Measurements from ENCODE around the gene CLEC16A.

CLEC16A gene

DNA sequence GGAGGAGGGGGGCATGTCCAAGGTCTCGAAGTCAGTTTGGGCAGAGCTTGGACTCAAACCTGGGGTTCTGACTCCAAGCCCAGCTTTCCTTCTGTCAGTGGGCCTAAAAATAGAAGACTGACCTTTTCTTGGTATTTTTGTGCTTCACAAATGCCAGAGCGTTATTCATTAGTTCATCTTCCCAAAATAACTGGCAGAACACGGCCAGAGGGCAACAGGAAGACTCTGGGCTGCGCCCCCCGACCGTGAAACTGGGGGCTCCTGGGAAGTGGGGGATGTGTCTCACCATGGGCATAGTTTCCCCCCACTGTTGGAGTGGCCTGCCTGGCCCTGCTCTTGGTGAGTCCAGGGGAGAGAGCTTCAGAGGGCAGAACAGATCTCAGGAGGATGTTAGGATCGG, 217.6 kb downstream of the CLEC16A start:
- TF ChIP-seq POLR2A (IDR thresholded peaks at IDR 0.05; ENCODE audit: low read depth, low read length) = no peak
- DNase-seq (ENCODE audit: insufficient read length, low spot score) (no peak), FAIRE-seq (no peak)

DNA sequence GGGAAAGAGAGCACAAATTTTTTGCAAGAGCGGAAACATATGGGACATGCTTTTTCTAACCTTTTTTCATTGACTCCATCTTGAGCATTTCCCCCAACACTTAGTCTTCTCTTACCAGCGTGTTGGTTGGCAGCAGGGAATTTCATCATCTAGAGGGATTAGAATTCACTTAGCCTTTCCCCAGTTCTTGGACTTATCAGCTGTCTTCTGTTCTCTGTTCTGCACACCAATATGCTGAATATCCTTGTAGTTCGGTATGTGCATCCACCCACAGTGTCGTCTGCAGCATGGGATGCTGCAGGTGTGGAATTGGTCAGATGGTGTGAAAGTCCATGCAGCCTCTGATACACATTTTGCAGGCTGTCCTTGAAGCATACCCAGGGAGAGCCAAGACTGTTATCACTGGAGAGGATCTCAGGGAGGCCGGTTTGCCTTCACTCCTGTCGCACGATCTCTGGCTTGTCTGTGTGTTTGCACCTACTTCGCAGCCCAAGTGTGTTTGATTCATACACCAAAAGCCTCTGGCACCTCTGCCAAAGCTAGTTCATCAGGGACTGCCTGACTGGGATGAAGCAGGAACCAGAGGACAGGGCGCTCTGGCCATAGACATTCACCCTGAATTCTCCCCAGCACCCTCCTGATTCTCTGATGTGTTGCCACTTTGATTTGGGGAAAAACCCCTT, 218.4 kb downstream of the CLEC16A start:
- FAIRE-seq (no peak), DNase-seq (ENCODE audit: insufficient read length, low spot score) (no peak)
- TF ChIP-seq POLR2A (IDR thresholded peaks at IDR 0.05; ENCODE audit: low read depth, low read length) = no peak

- no peak for TF ChIP-seq POLR2A (IDR thresholded peaks at IDR 0.05; ENCODE audit: low read depth, low read length)
- FAIRE-seq (no peak), DNase-seq (ENCODE audit: insufficient read length, low spot score) (no peak)
Measured at GRCh38 chr16:11163761-11164261, 219.4 kb downstream of the CLEC16A start.

DNA sequence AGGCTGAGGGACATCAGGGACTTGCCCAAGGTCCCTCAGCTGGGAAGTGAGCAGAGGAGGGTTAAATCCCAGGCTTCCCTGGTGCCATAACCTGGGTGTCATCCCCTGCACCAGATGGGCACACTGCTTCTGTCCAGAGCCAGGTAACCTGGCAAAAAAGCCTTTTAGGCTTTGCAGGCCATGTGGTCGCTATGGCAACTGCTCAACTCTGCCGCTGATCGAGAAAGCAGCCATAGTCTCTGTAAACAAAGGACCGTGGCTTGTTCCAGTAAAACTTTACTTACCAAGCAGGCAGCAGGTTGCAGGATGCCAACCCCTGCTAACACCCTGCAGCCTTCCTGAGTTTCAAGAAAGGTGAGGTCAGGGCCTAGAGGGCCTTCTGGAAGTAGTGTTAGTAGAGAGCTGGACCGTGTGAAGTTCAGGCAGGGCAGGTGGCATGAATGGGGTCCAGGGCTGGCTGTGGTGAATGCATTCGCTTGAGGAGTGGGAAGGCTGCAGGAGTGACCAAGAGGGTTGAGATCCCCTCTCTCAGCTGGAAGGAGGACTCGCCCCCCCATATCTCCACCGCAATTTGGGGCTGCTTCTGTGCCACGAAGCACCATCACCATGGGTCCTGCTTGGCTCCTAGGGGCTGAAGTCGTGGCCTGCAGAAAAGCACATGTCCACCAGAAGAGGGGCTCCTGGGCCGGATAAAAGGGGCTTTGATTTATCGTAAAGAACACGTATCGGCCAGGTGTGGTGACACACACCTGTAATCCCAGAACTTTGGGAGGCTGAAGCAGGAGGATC, 220.3 kb downstream of the CLEC16A start:
- TF ChIP-seq POLR2A (IDR thresholded peaks at IDR 0.05; ENCODE audit: low read depth, low read length) = no peak
- FAIRE-seq (no peak), DNase-seq (ENCODE audit: insufficient read length, low spot score) (no peak)

DNA sequence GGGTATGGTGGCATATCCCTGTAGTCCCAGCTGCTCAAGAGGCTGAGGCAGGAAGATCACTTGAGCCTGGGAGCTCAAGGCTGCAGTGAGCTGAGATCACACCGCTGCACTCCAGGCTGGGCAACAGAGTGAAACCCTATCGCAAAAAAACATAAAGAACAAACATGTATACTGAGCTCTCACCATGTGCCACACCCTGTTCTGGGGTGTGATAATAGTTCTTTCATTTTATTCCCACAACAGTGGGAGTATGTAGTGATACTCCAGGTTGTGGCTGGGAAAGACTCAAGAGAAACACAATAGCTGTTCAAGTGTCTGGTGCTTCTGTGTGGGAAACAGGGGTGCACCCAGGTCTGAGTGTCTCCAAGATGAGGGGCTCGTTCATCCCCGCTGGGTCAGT, 221.0 kb downstream of the CLEC16A start:
- FAIRE-seq (no peak), DNase-seq (ENCODE audit: insufficient read length, low spot score) (no peak)
- TF ChIP-seq POLR2A (IDR thresholded peaks at IDR 0.05; ENCODE audit: low read depth, low read length) = no peak

GRCh38 chr16:11165894-11166665, 221.7 kb downstream of the CLEC16A start:
- FAIRE-seq = no peak
- no peak for TF ChIP-seq POLR2A (IDR thresholded peaks at IDR 0.05; ENCODE audit: low read depth, low read length)
- no peak for DNase-seq (ENCODE audit: insufficient read length, low spot score)

DNA sequence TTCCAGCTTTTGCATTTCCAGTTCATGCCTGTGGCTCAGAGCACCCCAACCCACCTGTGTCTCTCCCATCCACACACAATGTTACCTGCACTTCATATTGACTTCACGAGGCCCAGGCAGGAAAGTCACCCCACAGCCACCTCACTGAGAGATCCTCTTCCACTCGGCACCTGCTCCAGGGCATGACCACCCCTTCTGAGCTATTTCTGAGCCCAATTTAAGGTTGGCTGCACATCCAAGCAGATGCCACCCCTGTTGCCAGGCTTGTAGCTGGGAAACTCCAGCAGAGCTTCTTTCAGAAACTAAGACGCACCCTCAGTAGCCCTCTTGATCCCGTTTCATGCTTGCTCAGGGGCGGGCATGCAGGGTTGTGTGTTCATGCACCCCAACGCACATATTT, 223.2 kb downstream of the CLEC16A start:
- no peak for TF ChIP-seq POLR2A (IDR thresholded peaks at IDR 0.05; ENCODE audit: low read depth, low read length)

DNA sequence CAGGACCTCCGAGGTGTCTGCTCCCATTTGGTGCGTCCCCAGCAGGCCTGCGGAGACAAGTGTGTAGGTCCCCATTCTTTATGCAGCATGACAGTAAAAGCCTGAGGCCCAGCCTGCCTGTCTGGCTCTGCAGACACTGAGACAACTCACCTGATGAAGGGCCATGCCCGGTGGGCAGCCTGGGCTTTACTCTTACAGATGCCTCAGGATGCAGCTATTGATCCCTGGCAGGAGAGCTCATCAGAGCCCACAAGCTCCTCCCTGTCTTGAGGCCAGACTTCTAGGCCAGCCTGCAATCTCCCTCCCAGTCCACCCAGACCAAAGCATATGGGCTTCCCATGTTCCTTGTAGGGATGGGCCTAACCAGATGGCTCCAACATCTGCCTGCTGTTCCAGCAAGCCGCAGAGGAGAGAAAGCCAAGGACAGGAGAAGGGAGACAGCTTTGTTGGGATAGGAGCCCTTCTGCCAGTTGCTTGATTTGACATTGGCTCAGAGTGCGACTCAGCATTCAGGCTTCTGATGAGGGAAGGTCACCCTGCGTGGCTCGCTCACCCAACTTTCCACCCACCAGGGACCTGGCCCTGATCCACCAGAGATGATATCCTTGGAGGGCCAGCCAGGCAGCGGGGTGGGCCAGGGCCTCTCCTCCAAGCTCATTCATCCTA, 224.2 kb downstream of the CLEC16A start:
- no peak for DNase-seq (ENCODE audit: insufficient read length, low spot score)

More for the DNA sequence above, 223.2 kb downstream of the CLEC16A start:
- DNase-seq (ENCODE audit: insufficient read length, low spot score) = no peak
- FAIRE-seq = no peak

DNA sequence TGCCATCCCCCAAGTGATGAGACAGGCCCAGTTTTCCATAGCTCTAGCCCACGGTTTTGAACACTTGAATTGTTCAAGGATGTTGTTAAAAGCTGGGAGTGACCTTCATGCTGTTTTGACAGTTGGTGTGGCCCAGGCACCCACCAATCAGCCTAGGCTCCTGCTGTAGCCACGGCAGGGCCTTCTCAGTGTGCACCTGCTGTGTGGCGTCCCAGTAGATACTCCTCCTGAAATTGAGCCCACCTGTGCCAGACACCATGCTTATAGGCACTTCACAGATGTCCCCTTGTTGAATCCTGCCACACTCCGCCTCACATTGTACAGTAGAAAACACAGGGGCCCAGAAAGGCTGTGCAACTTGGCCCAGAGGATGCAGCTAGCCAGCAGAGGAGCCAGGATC, 225.3 kb downstream of the CLEC16A start:
- TF ChIP-seq POLR2A (IDR thresholded peaks at IDR 0.05; ENCODE audit: low read depth, low read length) = no peak
- DNase-seq (ENCODE audit: insufficient read length, low spot score) = no peak
- no peak for FAIRE-seq

More for the DNA sequence above, 224.2 kb downstream of the CLEC16A start:
- TF ChIP-seq POLR2A (IDR thresholded peaks at IDR 0.05; ENCODE audit: low read depth, low read length) = no peak
- no peak for FAIRE-seq

DNA sequence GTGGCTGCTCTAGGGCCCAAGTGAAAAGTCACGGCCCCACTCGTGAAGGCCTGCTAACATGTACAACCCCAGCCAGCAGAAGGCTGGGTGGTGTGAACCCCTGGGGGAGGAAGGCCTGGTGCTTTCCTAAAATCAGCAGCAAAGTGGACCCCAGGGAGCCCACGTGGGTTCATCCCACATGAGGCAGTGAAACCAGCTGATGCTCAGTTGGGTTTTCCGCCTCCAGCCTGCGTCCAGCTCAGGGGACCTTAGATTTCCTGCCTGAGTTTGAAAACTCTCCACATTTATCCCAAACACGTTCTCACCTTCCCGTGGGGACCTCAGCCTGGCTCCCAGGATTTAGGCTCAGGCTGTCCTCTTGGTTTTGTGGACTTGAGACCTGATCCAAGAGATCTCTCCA, 225.8 kb downstream of the CLEC16A start:
- no peak for FAIRE-seq
- no peak for DNase-seq (ENCODE audit: insufficient read length, low spot score)
- TF ChIP-seq POLR2A (IDR thresholded peaks at IDR 0.05; ENCODE audit: low read depth, low read length) = no peak

GRCh38 chr16:11170696-11171447, 226.5 kb downstream of the CLEC16A start:
- no peak for FAIRE-seq
- no peak for TF ChIP-seq POLR2A (IDR thresholded peaks at IDR 0.05; ENCODE audit: low read depth, low read length)

DNA sequence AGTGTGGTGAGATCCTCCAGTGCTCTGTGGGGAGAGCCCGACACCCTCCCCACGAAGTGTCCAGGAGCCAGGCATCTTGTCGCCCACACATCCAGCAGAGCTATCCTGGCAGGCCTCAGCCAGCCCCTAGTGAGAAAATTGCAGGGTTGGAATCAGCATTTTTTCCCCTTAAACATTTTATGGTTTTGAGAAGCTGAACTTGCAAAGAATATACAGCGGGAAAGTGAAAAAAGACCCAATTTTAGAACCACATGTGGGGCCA, 227.0 kb downstream of the CLEC16A start:
- TF ChIP-seq POLR2A (IDR thresholded peaks at IDR 0.05; ENCODE audit: low read depth, low read length) = no peak
- FAIRE-seq = no peak
- no peak for DNase-seq (ENCODE audit: insufficient read length, low spot score)

More at GRCh38 chr16:11170696-11171447, 226.5 kb downstream of the CLEC16A start:
- DNase-seq (ENCODE audit: insufficient read length, low spot score) = no peak

DNA sequence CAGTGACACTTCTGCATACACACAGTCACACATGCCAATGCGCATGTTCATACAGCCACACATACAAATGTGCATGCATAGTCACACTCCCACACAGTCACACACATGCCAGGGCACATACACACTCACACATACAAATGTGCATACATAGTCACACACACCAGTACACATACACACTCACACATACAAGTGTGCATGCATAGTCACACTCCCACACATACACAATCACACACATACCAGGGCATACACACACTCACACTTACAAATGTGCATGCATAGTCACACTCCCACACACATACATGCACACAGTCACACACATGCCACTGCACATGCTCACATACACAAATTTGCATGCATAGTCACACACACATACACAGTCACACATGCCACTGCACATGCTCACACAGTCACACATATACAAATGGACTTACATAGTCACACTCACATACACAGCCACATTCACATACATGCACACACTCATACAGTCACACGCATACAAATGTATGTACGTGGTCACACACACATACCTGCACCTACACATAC, 227.5 kb downstream of the CLEC16A start:
- TF ChIP-seq POLR2A (IDR thresholded peaks at IDR 0.05; ENCODE audit: low read depth, low read length) = no peak
- no peak for DNase-seq (ENCODE audit: insufficient read length, low spot score)
- no peak for FAIRE-seq
